ENCODE measurements around the gene OR52L1.
"Not testable (repeated sequence)": the region's sequence is repeated elsewhere in the genome, so short reads cannot be mapped to it uniquely, and the experiment has no call there.

The OR52L1 gene

GRCh38 chr11:5986885-5987284 is at the start of gene OR52L1:
Gene OR52L1, minus strand, starts transcription at chr11:5986985. Its CDS starts 55 bp downstream, at chr11:5986930.
- no peak for DNase-seq

- no peak for DNase-seq
Measured at GRCh38 chr11:6030708-6031405, 44.1 kb upstream of the OR52L1 start, which contains the start of gene OR56A1. Gene OR56A1, minus strand, starts transcription at chr11:6030758. Its CDS starts 3,066 bp downstream, at chr11:6027692.

GRCh38 chr11:6027501-6027900 is 40.7 kb upstream of the OR52L1 start:
- DNase-seq = no peak

GRCh38 chr11:6025056-6025455 is 38.3 kb upstream of the OR52L1 start:
- DNase-seq = no peak

- no peak for DNase-seq
Measured at GRCh38 chr11:6022956-6023355, 36.2 kb upstream of the OR52L1 start.

GRCh38 chr11:6013042-6013441 is 26.3 kb upstream of the OR52L1 start:
- no peak for DNase-seq

GRCh38 chr11:6012035-6012668 is 25.4 kb upstream of the OR52L1 start:
- DNase-seq = no peak

GRCh38 chr11:6006846-6007245 is 20.1 kb upstream of the OR52L1 start, which contains the start of gene OR56A4:
Gene OR56A4, minus strand, starts transcription at chr11:6006946. Its CDS starts 3,954 bp downstream, at chr11:6002992.
- DNase-seq = no peak

GRCh38 chr11:6006395-6006794 is 19.6 kb upstream of the OR52L1 start:
- DNase-seq = no peak

GRCh38 chr11:6002202-6002699 is 15.5 kb upstream of the OR52L1 start:
- no peak for DNase-seq

GRCh38 chr11:5994791-5995190 is 8.0 kb upstream of the OR52L1 start:
- DNase-seq = no peak

GRCh38 chr11:5992604-5993251 is 5.9 kb upstream of the OR52L1 start:
- DNase-seq = no peak

- DNase-seq = no peak
Measured at GRCh38 chr11:5992150-5992549, 5.4 kb upstream of the OR52L1 start.

GRCh38 chr11:5989203-5989602 is 2.4 kb upstream of the OR52L1 start:
- DNase-seq = no peak

- DNase-seq = no peak
Measured at GRCh38 chr11:5983443-5983842, 3.3 kb downstream of the OR52L1 start.

GRCh38 chr11:5973530-5973929 is 13.3 kb downstream of the OR52L1 start:
- DNase-seq = no peak

GRCh38 chr11:5968394-5968793 is 18.4 kb downstream of the OR52L1 start, which contains the start of gene OR56A5:
Gene OR56A5, minus strand, starts transcription at chr11:5968494. Its CDS starts 0 bp downstream, at chr11:5968494.
- no peak for DNase-seq

GRCh38 chr11:5967708-5968107 is 19.1 kb downstream of the OR52L1 start:
- no peak for DNase-seq

GRCh38 chr11:5966958-5967357 is 19.8 kb downstream of the OR52L1 start:
- no peak for DNase-seq

- not testable (repeated sequence) for DNase-seq
Measured at GRCh38 chr11:5960704-5961320, 26.0 kb downstream of the OR52L1 start.

- no peak for DNase-seq
Measured at GRCh38 chr11:5955586-5955985, 31.2 kb downstream of the OR52L1 start.

GRCh38 chr11:5941951-5942350 is 44.8 kb downstream of the OR52L1 start, which contains the start of gene OR56A3:
Gene OR56A3, plus strand, starts transcription at chr11:5942251. Its CDS starts 5,096 bp downstream, at chr11:5947347.
- no peak for DNase-seq

GRCh38 chr11:5940748-5941147 is 46.0 kb downstream of the OR52L1 start:
- DNase-seq = no peak
